ENCODE results near the gene SLFN5. TPM values are rescaled to one million over a fixed set of nuclear protein-coding genes. Genes with fewer than 3 reads are reported as not detected.

SLFN5 gene
- polyA plus RNA-seq, 1 donor from 2014 or later = 2.5 TPM

DNA sequence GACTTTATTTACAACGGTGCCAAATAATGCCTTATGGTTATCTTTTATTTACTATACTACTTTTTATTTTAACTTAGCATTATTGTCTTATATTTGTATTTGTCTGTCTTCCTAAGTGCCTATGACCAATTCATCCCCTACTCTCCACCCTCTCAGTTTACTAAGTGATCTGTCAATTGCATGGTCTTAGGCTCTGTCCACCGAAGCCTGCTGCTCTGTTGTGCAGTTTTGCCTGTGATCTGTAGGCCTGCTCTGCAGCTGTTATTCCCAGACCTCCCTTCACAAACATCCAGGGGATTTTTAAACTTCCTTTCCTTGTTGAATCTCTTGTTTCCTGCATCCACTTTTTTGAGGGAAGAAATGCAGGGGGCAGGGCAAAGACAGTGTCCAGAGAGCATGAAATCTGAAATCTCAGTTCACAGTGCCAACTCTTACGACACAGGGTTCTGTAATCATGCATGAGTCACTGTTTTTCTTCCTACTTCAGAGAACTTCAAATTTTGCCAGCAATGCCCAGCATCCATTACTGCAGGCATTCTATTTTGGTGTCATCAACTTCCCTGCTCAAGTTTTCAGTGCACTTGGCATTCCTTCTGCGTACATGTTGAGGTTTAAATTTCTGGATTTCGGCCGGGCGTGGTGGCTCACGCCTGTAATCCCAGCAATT is 11.4 kb downstream of the SLFN5 start:
- TF ChIP-seq MXI1 (conservative IDR thresholded peaks at IDR 0.05; ENCODE audit: poor library complexity, severe bottlenecking) (no peak), EZH2 (IDR thresholded peaks at IDR 0.05; ENCODE audit: borderline replicate concordance, insufficient read depth, low read length, poor library complexity, severe bottlenecking) (no peak), EP300 (conservative IDR thresholded peaks at IDR 0.05; ENCODE audit: poor library complexity, severe bottlenecking) (no peak), SMC3 (conservative IDR thresholded peaks at IDR 0.05; ENCODE audit: poor library complexity) (no peak), TAF1 (IDR thresholded peaks at IDR 0.05; ENCODE audit: low read depth) (no peak), POLR2AphosphoS5 (IDR thresholded peaks at IDR 0.05) (no peak), RAD21 (conservative IDR thresholded peaks at IDR 0.05) (no peak)
- TF ChIP-seq, protein P1, sequence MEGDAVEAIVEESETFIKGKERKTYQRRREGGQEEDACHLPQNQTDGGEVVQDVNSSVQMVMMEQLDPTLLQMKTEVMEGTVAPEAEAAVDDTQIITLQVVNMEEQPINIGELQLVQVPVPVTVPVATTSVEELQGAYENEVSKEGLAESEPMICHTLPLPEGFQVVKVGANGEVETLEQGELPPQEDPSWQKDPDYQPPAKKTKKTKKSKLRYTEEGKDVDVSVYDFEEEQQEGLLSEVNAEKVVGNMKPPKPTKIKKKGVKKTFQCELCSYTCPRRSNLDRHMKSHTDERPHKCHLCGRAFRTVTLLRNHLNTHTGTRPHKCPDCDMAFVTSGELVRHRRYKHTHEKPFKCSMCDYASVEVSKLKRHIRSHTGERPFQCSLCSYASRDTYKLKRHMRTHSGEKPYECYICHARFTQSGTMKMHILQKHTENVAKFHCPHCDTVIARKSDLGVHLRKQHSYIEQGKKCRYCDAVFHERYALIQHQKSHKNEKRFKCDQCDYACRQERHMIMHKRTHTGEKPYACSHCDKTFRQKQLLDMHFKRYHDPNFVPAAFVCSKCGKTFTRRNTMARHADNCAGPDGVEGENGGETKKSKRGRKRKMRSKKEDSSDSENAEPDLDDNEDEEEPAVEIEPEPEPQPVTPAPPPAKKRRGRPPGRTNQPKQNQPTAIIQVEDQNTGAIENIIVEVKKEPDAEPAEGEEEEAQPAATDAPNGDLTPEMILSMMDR (IDR thresholded peaks at IDR 0.05; ENCODE audit: poor library complexity, severe bottlenecking) = no peak
- TF ChIP-seq, protein P2, sequence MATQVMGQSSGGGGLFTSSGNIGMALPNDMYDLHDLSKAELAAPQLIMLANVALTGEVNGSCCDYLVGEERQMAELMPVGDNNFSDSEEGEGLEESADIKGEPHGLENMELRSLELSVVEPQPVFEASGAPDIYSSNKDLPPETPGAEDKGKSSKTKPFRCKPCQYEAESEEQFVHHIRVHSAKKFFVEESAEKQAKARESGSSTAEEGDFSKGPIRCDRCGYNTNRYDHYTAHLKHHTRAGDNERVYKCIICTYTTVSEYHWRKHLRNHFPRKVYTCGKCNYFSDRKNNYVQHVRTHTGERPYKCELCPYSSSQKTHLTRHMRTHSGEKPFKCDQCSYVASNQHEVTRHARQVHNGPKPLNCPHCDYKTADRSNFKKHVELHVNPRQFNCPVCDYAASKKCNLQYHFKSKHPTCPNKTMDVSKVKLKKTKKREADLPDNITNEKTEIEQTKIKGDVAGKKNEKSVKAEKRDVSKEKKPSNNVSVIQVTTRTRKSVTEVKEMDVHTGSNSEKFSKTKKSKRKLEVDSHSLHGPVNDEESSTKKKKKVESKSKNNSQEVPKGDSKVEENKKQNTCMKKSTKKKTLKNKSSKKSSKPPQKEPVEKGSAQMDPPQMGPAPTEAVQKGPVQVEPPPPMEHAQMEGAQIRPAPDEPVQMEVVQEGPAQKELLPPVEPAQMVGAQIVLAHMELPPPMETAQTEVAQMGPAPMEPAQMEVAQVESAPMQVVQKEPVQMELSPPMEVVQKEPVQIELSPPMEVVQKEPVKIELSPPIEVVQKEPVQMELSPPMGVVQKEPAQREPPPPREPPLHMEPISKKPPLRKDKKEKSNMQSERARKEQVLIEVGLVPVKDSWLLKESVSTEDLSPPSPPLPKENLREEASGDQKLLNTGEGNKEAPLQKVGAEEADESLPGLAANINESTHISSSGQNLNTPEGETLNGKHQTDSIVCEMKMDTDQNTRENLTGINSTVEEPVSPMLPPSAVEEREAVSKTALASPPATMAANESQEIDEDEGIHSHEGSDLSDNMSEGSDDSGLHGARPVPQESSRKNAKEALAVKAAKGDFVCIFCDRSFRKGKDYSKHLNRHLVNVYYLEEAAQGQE (IDR thresholded peaks at IDR 0.05; ENCODE audit: borderline replicate concordance) = no peak
- Histone ChIP-seq H3K27me3 (ENCODE audit: insufficient read depth, low read depth, low read length) (no peaks in the 10 kb centered on the region), H3F3A (ENCODE audit: insufficient read depth, low read length, poor library complexity, severe bottlenecking) (no peaks in the 10 kb centered on the region), H2AFZ (ENCODE audit: low read depth, low read length) (no peak overlapping the region), H3K4me3 (ENCODE audit: low read length) (no peak overlapping the region), H3K9me2 (ENCODE audit: insufficient read depth, low read length) (no peaks in the 10 kb centered on the region), H3K36me3 (ENCODE audit: insufficient read depth, low read length) (no peaks in the 10 kb centered on the region), H3K9me3 (ENCODE audit: low read length) (no peaks in the 10 kb centered on the region), H4K20me1 (ENCODE audit: insufficient read depth) (no peaks in the 10 kb centered on the region), H3K27ac (ENCODE audit: low read length) (no peak overlapping the region), H3K9ac (ENCODE audit: low read length) (no peak overlapping the region), H3K79me2 (replicated peaks; ENCODE audit: insufficient read depth, low read length) (no peaks in the 10 kb centered on the region), H3K4me2 (ENCODE audit: low read length) (no peak overlapping the region)

DNA sequence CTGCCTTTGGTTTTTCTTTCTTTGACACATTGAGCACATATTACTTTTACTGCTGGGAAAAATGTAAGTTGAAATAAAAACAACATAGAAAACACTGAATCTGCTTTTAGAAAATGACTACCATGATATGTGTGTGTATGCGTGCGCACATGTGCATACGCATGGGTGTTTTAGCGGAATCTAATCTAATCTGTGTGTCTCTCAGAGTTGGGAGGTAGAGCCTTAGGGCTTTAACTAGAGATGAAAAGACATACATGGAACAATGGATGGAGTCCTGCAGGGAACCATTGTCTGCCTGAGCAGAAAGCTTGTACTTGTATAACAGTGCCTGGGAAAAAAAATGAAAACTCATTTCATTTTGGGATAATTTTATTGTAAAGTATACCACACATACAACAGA is 12.4 kb downstream of the SLFN5 start:
- no peaks in the 10 kb centered on the region for H3K79me2 ChIP-seq (replicated peaks; ENCODE audit: insufficient read depth, low read length)
- no peaks in the 10 kb centered on the region for H3K9me2 ChIP-seq (ENCODE audit: insufficient read depth, low read length)
- no peaks in the 10 kb centered on the region for H3K36me3 ChIP-seq (ENCODE audit: insufficient read depth, low read length)
- TF ChIP-seq EP300 (conservative IDR thresholded peaks at IDR 0.05; ENCODE audit: poor library complexity, severe bottlenecking) (no peak), EZH2 (IDR thresholded peaks at IDR 0.05; ENCODE audit: borderline replicate concordance, insufficient read depth, low read length, poor library complexity, severe bottlenecking) (no peak), RAD21 (conservative IDR thresholded peaks at IDR 0.05) (no peak), SMC3 (conservative IDR thresholded peaks at IDR 0.05; ENCODE audit: poor library complexity) (no peak), TAF1 (IDR thresholded peaks at IDR 0.05; ENCODE audit: low read depth) (no peak), MXI1 (conservative IDR thresholded peaks at IDR 0.05; ENCODE audit: poor library complexity, severe bottlenecking) (no peak), POLR2AphosphoS5 (IDR thresholded peaks at IDR 0.05) (no peak)
- TF ChIP-seq, protein P2 (IDR thresholded peaks at IDR 0.05; ENCODE audit: borderline replicate concordance) = no peak
- H3K9ac ChIP-seq (ENCODE audit: low read length) = no peak overlapping the region
- H3K4me2 ChIP-seq (ENCODE audit: low read length) = no peak overlapping the region
- no peaks in the 10 kb centered on the region for H3K27me3 ChIP-seq (ENCODE audit: insufficient read depth, low read depth, low read length)
- H3F3A ChIP-seq (ENCODE audit: insufficient read depth, low read length, poor library complexity, severe bottlenecking) = no peaks in the 10 kb centered on the region
- H3K27ac ChIP-seq (ENCODE audit: low read length) = no peak overlapping the region
- H3K9me3 ChIP-seq (ENCODE audit: low read length) = no peaks in the 10 kb centered on the region
- H4K20me1 ChIP-seq (ENCODE audit: insufficient read depth) = no peaks in the 10 kb centered on the region
- no peak overlapping the region for H3K4me3 ChIP-seq (ENCODE audit: low read length)
- H2AFZ ChIP-seq (ENCODE audit: low read depth, low read length) = no peak overlapping the region

All from neural cell (in vitro differentiated cells).